K562 (cell line): ENCODE measurements around the gene SLC16A12. TPM values are rescaled to one million over a fixed set of nuclear protein-coding genes. Genes with fewer than 3 reads are reported as not detected.

Experiments
- C11orf30 ChIP-seq: fragments of 450-650 bp; IDR thresholded peaks from 2 replicates; pipeline ENCODE4 v1.6.1; 2016; ENCODE audit warnings: low read depth, mild to moderate bottlenecking
- DACH1 ChIP-seq: fragments of 450-650 bp; IDR thresholded peaks from 2 replicates; pipeline ENCODE4 v1.6.1; 2018; ENCODE audit not compliant: partially characterized antibody
- ELF4 ChIP-seq: fragments of 450-650 bp; formaldehyde crosslinking; IDR thresholded peaks from 2 replicates; pipeline ENCODE4 v1.4.0; 2022; ENCODE audit warnings: missing genetic modification characterization
- KLF16 ChIP-seq: IDR thresholded peaks from 2 replicates; pipeline ENCODE4 v1.6.1; 2016; ENCODE audit warnings: antibody characterized with exemption
- NR2F6 ChIP-seq: fragments of 450-650 bp; formaldehyde crosslinking; IDR thresholded peaks from 2 replicates; pipeline ENCODE4 v1.4.0; 2020; ENCODE audit warnings: mild to moderate bottlenecking
- U2AF1 ChIP-seq: fragments of 200-400 bp; formaldehyde crosslinking; optimal IDR thresholded peaks from 2 replicates; pipeline ENCODE3; 2017; ENCODE audit warnings: mild to moderate bottlenecking, low read depth, low read length, moderate library complexity
- ZNF165 ChIP-seq: fragments of 250-450 bp; sonication (Bioruptor Pico); IDR thresholded peaks from 2 replicates; pipeline ENCODE4 v1.4.0; 2020; ENCODE audit warnings: borderline replicate concordance
- polyA plus RNA-seq, 8 experiments: library from polyadenylated mRNA; depleted of rRNA in 4 of 8; stranded (reverse) in 5 of 8; unstranded in 3 of 8; fragments of >200 nt; fragmentation: Nextera tagmentation in 2 of 8; fragmentation: Illumina TruSeq in 1 of 8; extraction: Ambion mirVana in 2 of 8; extraction: Trizol in 1 of 8; gene quantifications; 2 replicates each; pipeline versions ENCODE4 v1.2.1 to v1.2.3, GENCODE V29; 2011 to 2014; ENCODE audit warnings: inconsistent platforms in 1 of 8, missing spikeins in 1 of 8
- total RNA-seq, 7 experiments: library from RNA; depleted of rRNA in 6 of 7; stranded (reverse); fragments of >200 nt in 6 of 7; fragmentation: Illumina TruSeq in 2 of 7; extraction: Trizol in 2 of 7; gene quantifications; 2 replicates each; pipeline versions ENCODE4 v1.2.1 to v1.2.3, GENCODE V29; 2011 to 2021; ENCODE audit warnings: low replicate concordance in 1 of 7
- TF ChIP-seq, protein P1 (sequence below): fragments of 450-650 bp; IDR thresholded peaks from 2 replicates; pipeline ENCODE4 v1.6.1; 2016; ENCODE audit warnings: low read depth

The SLC16A12 gene
- total and polyA plus RNA-seq, 9 of the 15 experiments (the other 6 are each of a cell fraction or from before 2014, with no cell fraction given), result not detected

DNA sequence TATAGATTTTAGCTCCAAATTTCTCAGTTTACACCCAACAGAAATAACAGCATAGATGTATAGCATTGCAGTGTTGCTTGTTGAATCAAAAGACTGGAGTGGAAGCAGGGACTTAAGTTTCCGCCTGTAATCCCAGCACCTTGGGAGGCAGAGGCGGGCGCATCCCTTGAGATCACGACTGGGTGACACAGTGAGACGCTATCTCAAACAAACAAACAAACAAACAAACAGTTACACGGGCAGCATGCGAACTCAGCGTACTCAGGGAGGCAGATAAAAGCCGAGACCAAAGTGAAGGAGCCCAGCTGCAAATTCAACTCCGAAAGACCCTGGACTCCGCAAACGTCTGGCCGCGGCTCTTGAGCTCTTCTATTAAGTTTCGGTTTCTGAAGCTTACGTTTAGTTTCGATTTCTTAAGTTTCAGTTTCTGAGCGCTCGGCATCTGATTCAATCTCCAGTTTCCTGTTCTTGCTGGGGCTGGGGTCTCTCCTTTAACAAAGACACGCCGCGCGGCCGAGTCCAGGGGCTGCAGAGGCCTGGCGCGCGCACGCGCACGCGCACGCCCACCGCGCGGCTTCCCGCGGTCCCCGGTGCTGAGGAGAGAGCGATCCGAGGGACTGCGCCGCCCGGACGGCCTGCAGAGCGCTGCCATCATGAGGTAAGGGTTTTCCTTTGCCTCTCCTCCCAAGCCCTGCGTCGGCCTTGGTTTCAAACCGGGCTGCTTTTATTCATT lies 121.1 kb downstream of the SLC16A12 start, which contains the start of gene IFIT5 (continued):
- TF ChIP-seq, protein P1, sequence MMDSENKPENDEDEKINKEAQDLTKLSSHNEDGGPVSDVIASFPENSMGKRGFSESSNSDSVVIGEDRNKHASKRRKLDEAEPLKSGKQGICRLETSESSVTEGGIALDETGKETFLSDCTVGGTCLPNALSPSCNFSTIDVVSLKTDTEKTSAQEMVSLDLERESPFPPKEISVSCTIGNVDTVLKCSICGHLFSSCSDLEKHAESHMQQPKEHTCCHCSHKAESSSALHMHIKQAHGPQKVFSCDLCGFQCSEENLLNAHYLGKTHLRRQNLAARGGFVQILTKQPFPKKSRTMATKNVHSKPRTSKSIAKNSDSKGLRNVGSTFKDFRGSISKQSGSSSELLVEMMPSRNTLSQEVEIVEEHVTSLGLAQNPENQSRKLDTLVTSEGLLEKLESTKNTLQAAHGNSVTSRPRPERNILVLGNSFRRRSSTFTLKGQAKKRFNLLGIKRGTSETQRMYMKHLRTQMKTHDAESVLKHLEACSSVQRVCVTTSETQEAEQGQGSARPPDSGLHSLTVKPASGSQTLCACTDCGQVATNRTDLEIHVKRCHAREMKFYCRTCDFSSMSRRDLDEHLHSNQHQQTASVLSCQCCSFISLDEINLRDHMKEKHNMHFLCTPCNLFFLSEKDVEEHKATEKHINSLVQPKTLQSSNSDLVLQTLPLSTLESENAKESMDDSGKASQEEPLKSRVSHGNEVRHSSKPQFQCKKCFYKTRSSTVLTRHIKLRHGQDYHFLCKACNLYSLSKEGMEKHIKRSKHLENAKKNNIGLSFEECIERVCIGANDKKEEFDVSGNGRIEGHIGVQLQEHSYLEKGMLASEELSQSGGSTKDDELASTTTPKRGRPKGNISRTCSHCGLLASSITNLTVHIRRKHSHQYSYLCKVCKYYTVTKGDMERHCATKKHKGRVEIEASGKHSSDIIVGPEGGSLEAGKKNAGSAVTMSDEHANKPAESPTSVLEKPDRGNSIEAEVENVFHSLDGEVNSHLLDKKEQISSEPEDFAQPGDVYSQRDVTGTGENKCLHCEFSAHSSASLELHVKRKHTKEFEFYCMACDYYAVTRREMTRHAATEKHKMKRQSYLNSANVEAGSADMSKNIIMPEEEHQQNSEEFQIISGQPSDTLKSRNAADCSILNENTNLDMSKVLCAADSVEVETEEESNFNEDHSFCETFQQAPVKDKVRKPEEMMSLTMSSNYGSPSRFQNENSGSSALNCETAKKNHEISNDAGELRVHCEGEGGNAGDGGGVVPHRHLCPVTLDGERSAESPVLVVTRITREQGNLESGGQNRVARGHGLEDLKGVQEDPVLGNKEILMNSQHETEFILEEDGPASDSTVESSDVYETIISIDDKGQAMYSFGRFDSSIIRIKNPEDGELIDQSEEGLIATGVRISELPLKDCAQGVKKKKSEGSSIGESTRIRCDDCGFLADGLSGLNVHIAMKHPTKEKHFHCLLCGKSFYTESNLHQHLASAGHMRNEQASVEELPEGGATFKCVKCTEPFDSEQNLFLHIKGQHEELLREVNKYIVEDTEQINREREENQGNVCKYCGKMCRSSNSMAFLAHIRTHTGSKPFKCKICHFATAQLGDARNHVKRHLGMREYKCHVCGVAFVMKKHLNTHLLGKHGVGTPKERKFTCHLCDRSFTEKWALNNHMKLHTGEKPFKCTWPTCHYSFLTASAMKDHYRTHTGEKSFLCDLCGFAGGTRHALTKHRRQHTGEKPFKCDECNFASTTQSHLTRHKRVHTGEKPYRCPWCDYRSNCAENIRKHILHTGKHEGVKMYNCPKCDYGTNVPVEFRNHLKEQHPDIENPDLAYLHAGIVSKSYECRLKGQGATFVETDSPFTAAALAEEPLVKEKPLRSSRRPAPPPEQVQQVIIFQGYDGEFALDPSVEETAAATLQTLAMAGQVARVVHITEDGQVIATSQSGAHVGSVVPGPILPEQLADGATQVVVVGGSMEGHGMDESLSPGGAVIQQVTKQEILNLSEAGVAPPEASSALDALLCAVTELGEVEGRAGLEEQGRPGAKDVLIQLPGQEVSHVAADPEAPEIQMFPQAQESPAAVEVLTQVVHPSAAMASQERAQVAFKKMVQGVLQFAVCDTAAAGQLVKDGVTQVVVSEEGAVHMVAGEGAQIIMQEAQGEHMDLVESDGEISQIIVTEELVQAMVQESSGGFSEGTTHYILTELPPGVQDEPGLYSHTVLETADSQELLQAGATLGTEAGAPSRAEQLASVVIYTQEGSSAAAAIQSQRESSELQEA, result no peak
- no peak for TF ChIP-seq KLF16
- no peak for TF ChIP-seq NR2F6 (CRISPR knock-in tag)
- no peak for TF ChIP-seq DACH1
- no peak for TF ChIP-seq C11orf30
- TF ChIP-seq ELF4, result no peak
- TF ChIP-seq U2AF1, result no peak
- no peak for TF ChIP-seq ZNF165
